Measurements from ENCODE around the gene ANAPC5. TPM values are rescaled to one million over a fixed set of nuclear protein-coding genes. Genes with fewer than 3 reads are reported as not detected.
"Not testable (repeated sequence)": the region's sequence is repeated elsewhere in the genome, so short reads cannot be mapped to it uniquely, and the experiment has no call there.

The ANAPC5 gene
- total RNA-seq, 2 experiments from 2014 or later, result 122 TPM

DNA sequence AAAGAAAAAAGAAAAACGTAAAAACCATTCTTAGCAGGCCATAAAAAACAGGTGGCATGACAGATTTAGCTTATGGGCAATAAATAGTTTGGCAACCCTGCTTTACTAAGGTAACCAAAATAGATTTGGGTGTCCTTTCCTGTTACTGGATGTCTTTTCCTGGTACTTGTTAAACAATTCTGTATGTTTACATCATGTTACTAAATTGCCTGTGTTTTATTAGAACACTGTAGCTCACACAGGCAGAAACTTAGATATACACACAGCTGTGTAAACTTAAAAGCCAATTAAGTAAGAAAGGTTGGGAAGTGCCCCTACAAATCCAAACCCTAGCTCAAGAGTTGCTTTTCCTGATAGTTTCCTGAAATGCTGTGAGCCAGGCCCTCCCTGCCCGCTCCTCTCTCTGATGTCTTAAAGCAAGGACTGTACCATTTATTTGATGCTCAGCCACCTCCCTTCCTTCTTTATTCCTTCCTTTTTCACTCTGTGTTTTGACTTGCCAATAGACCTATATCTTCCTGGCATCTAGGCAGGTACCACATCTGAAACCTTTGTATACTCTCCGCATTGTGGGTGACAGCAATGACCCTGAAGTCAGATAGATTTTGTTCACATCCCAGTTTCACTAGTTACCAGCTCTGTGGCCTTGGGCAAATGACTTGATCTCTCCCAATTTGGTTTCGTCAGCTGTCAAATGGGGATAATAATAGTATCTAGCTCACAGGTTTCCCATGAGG lies 52.0 kb downstream of the ANAPC5 start:
- ChIA-PET CTCF (interaction anchor here (1.0 to 1.3 kb wide), 2 partner anchors 10 to 17 kb away, joined by 3 to 5 read pairs; no protein-coding TSS in a partner anchor), POLR2A (interaction anchor here (1.2 kb wide), 1 partner anchor 100 kb away, joined by 3 read pairs; no protein-coding TSS in a partner anchor)
- ATAC-seq, result no peak
- TF ChIP-seq, protein P1, sequence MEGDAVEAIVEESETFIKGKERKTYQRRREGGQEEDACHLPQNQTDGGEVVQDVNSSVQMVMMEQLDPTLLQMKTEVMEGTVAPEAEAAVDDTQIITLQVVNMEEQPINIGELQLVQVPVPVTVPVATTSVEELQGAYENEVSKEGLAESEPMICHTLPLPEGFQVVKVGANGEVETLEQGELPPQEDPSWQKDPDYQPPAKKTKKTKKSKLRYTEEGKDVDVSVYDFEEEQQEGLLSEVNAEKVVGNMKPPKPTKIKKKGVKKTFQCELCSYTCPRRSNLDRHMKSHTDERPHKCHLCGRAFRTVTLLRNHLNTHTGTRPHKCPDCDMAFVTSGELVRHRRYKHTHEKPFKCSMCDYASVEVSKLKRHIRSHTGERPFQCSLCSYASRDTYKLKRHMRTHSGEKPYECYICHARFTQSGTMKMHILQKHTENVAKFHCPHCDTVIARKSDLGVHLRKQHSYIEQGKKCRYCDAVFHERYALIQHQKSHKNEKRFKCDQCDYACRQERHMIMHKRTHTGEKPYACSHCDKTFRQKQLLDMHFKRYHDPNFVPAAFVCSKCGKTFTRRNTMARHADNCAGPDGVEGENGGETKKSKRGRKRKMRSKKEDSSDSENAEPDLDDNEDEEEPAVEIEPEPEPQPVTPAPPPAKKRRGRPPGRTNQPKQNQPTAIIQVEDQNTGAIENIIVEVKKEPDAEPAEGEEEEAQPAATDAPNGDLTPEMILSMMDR (IDR thresholded peaks at IDR 0.05), result no peak
- no peaks in the 10 kb centered on the region for H3K9me3 Mint-ChIP-seq
- intact Hi-C loops (cut with micrococcal nuclease), result no loop called here
- H3K4me3 Mint-ChIP-seq, result no peak overlapping the region
- peaks cover 11% of the 10 kb centered on the region for H3K4me1 Mint-ChIP-seq (ENCODE audit: low read depth)
- no peak overlapping the region for H3K27ac Mint-ChIP-seq
- DNase-seq, result no peak
- no peaks in the 10 kb centered on the region for H3K27me3 Mint-ChIP-seq
- no peaks in the 10 kb centered on the region for H3K36me3 Mint-ChIP-seq (ENCODE audit: low read depth)

- CTCF ChIA-PET, result interaction anchor here (1.3 kb wide), 1 partner anchor 18 kb away, joined by 3 read pairs; no protein-coding TSS in a partner anchor
Measured at GRCh38 chr12:121299662-121300061, 52.5 kb downstream of the ANAPC5 start.

GRCh38 chr12:121298411-121298810 lies 53.8 kb downstream of the ANAPC5 start:
- ATAC-seq; H3K27ac Mint-ChIP-seq; H3K9me3 Mint-ChIP-seq; H3K36me3 Mint-ChIP-seq (ENCODE audit: low read depth); H3K27me3 Mint-ChIP-seq; intact Hi-C loops (cut with micrococcal nuclease); POLR2A ChIA-PET; DNase-seq: not testable (repeated sequence)
- peak overlapping the region; percentile 78 for H3K4me3 Mint-ChIP-seq
- peaks cover 21% of the 10 kb centered on the region for H3K4me1 Mint-ChIP-seq (ENCODE audit: low read depth)
- CTCF ChIA-PET, result interaction anchor here (1.5 kb wide), 1 partner anchor 144 kb away, joined by 3 read pairs; no protein-coding TSS in a partner anchor

More at GRCh38 chr12:121299662-121300061, 52.5 kb downstream of the ANAPC5 start:
- no peak overlapping the region for H3K27ac Mint-ChIP-seq
- H3K9me3 Mint-ChIP-seq, result no peaks in the 10 kb centered on the region
- peaks cover 1% of the 10 kb centered on the region for H3K36me3 Mint-ChIP-seq (ENCODE audit: low read depth)
- TF ChIP-seq, protein P1 (IDR thresholded peaks at IDR 0.05), result no peak
- no peak overlapping the region for H3K4me3 Mint-ChIP-seq
- POLR2A ChIA-PET, result interaction anchor here (1.2 kb wide), 1 partner anchor 101 kb away, joined by 3 read pairs; no protein-coding TSS in a partner anchor
- H3K4me1 Mint-ChIP-seq (ENCODE audit: low read depth), result peaks cover 13% of the 10 kb centered on the region
- no peak for DNase-seq
- no peaks in the 10 kb centered on the region for H3K27me3 Mint-ChIP-seq
- ATAC-seq, result no peak
- intact Hi-C loops (cut with micrococcal nuclease), result no loop called here

DNA sequence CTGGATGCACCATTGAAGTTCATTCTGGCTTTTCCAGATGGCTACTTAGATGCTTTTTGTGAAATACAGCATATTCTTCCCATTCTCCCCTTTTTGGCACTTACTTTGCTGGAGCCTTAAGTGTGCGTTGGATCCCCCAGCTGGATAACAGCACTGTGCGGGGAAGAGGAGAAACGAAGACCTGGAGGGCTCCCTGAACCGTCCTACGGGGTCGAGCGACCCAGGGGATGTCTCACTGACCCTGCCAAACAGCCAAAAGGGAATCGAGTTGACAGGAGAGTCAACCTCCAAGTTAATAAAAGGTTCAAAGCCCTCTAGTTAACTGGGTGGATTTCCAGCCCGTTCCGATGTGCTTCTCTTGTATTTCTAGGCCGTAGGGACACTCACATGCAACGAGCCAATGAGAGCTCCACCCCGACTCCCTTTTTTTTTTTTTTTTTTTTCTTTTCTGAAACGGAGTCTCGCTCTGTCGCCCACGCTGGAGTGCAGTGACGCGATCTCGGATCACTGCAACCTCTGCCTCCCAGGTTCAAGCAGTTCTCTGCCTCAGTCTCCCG lies 54.7 kb downstream of the ANAPC5 start:
- H3K4me1 Mint-ChIP-seq (ENCODE audit: low read depth), result peaks cover 22% of the 10 kb centered on the region
- ATAC-seq (peak; percentile 10), DNase-seq (peak; percentile 88)
- H3K27ac Mint-ChIP-seq, result peak overlapping the region; percentile 81
- CTCF ChIA-PET, result interaction anchor here (0.7 to 1.5 kb wide), 3 partner anchors 9 to 145 kb away, joined by 3 read pairs; no protein-coding TSS in a partner anchor
- TF ChIP-seq, protein P1 (IDR thresholded peaks at IDR 0.05), result no peak
- peaks cover 8% of the 10 kb centered on the region for H3K36me3 Mint-ChIP-seq (ENCODE audit: low read depth)
- intact Hi-C loops (cut with micrococcal nuclease), result no loop called here
- no peaks in the 10 kb centered on the region for H3K9me3 Mint-ChIP-seq
- H3K4me3 Mint-ChIP-seq, result peak overlapping the region; percentile 78
- POLR2A ChIA-PET, result interaction anchor here (0.7 to 1.5 kb wide), 2 partner anchors 11 to 58 kb away, joined by 3 to 5 read pairs; no protein-coding TSS in a partner anchor
- no peaks in the 10 kb centered on the region for H3K27me3 Mint-ChIP-seq

DNA sequence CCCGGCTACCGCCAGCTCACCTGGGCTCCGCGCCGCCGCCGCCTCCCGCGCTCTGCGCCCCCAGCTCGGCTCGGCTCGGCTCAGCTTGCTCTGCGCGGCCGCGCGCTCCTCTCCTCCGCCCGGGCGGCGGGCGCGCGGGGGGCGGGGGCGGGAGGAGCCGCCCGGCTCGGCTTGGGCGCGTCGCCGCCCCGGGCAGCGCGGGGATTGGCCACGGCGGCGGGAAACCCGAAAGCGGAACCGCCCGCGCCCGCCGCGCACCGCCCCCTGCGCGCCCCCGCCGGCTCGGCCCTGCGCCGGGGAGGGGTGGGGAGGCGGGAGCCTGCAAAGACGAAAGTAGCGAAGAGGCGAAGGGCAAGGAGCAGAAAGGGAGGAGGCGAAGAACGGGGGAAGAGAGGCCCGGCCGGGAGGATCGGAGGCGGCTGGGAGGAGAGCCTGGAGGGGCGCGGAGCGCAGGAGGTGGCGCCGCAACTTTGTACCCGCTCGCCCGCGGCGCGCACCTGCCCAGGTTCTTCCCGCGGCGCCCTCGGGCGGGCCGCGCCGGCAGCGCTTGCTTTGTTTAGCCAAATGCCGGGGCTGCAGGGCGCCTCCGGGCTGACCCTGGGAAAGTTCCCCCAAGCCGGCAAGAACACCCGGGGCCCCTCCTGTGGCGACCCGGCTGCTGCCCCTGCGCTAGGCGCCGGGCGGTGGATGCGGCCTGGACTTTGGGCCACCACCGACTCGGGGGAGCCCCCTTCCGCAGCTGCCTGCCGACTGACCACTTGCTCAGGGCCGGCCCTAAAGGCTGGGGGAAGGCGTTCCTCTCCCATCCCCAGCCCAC lies 55.4 kb downstream of the ANAPC5 start, which contains the start of gene CAMKK2:
TSS of gene CAMKK2 (minus strand) at position 92 of the 817 bp plus-strand sequence. CDS start 22,183 bp downstream, outside the sequence.
- Mint-ChIP-seq H3K4me3 (peak within 1 kb of the TSS; percentile 91), H3K9me3 (no peaks in the 10 kb centered on the region), H3K27ac (peak within 1 kb of the TSS; percentile 81), H3K4me1 (ENCODE audit: low read depth) (peaks cover 22% of the 10 kb centered on the region), H3K36me3 (ENCODE audit: low read depth) (peaks cover 8% of the 10 kb centered on the region), H3K27me3 (no peaks in the 10 kb centered on the region)
- intact Hi-C loops (cut with micrococcal nuclease), result no loop called here
- TF ChIP-seq, protein P1 (IDR thresholded peaks at IDR 0.05), result peak; percentile 28
- DNase-seq (peak; percentile 85), ATAC-seq (peak; percentile 85)
- CTCF ChIA-PET, result interaction anchor here (1.3 to 1.8 kb wide), 3 partner anchors 9 to 146 kb away, joined by 3 to 4 read pairs (median 3); no protein-coding TSS in a partner anchor
- POLR2A ChIA-PET, result interaction anchor here (1.1 to 1.7 kb wide), 3 partner anchors 8 to 104 kb away, joined by 4 to 5 read pairs (median 5); partner anchors contain the start of gene RNF34
